Measurements from ENCODE around the gene ITGB1. TPM values are rescaled to one million over a fixed set of nuclear protein-coding genes. Genes with fewer than 3 reads are reported as not detected.
"Not testable (repeated sequence)": the region's sequence is repeated elsewhere in the genome, so short reads cannot be mapped to it uniquely, and the experiment has no call there.

The ITGB1 gene
- total RNA-seq, 2 donors from 2014 or later: 37.4 to 74.7 TPM

GRCh38 chr10:32929634-32930033 is 28.4 kb downstream of the ITGB1 start:
- ATAC-seq (no peak), DNase-seq (ENCODE audit: low spot score in 2 of 2) (no peak)
- H3K36me3 Mint-ChIP-seq: peaks cover 23 to 28% of the 10 kb centered on the region in 2 donors
- H3K27ac Mint-ChIP-seq: no peak overlapping the region
- peaks cover 0 to 4% of the 10 kb centered on the region in 2 donors for H3K9me3 Mint-ChIP-seq

- DNase-seq (ENCODE audit: low spot score in 2 of 2) (no peak), ATAC-seq (no peak)
- H3K36me3 Mint-ChIP-seq: peaks cover 23 to 24% of the 10 kb centered on the region in 2 donors
- peaks cover 0 to 4% of the 10 kb centered on the region in 2 donors for H3K9me3 Mint-ChIP-seq
- no peak overlapping the region for H3K27ac Mint-ChIP-seq
Observed at GRCh38 chr10:32927750-32928149, 30.3 kb downstream of the ITGB1 start.

- ATAC-seq (no peak), DNase-seq (ENCODE audit: low spot score in 2 of 2) (no peak)
- Mint-ChIP-seq H3K27ac (peak overlapping the region in 1 of 2 donors; percentile 32), H3K36me3 (peaks cover 23 to 29% of the 10 kb centered on the region in 2 donors), H3K9me3 (peaks cover 0 to 4% of the 10 kb centered on the region in 2 donors)
Observed at GRCh38 chr10:32923849-32924248, 34.2 kb downstream of the ITGB1 start.

- no peak overlapping the region for H3K27ac Mint-ChIP-seq
- ATAC-seq (no peak), DNase-seq (ENCODE audit: low spot score in 2 of 2) (no peak)
- peaks cover 0 to 4% of the 10 kb centered on the region in 2 donors for H3K9me3 Mint-ChIP-seq
- peaks cover 25 to 31% of the 10 kb centered on the region in 2 donors for H3K36me3 Mint-ChIP-seq
Observed at GRCh38 chr10:32923134-32923533, 34.9 kb downstream of the ITGB1 start.

- no peak overlapping the region for H3K27ac Mint-ChIP-seq
- ATAC-seq (no peak), DNase-seq (ENCODE audit: low spot score in 2 of 2) (no peak)
- H3K36me3 Mint-ChIP-seq: peaks cover 30 to 35% of the 10 kb centered on the region in 2 donors
- H3K9me3 Mint-ChIP-seq: peaks cover 0 to 4% of the 10 kb centered on the region in 2 donors
Observed at GRCh38 chr10:32922170-32922569, 35.9 kb downstream of the ITGB1 start.

- not testable (repeated sequence) for H3K9me3 Mint-ChIP-seq; H3K27ac Mint-ChIP-seq; ATAC-seq; DNase-seq (ENCODE audit: low spot score in 2 of 2)
- peaks cover 44 to 55% of the 10 kb centered on the region in 2 donors for H3K36me3 Mint-ChIP-seq
Observed at GRCh38 chr10:32917817-32918216, 40.2 kb downstream of the ITGB1 start.

- ATAC-seq: no peak
- Mint-ChIP-seq H3K9me3 (no peaks in the 10 kb centered on the region), H3K27ac (no peak overlapping the region), H3K36me3 (peaks cover 33 to 43% of the 10 kb centered on the region in 2 donors)
- no peak for DNase-seq (ENCODE audit: low spot score in 2 of 2)
Observed at GRCh38 chr10:32911285-32912016, 46.6 kb downstream of the ITGB1 start.

GRCh38 chr10:32909970-32910369 is 48.1 kb downstream of the ITGB1 start:
- ATAC-seq; H3K9me3 Mint-ChIP-seq; H3K27ac Mint-ChIP-seq; DNase-seq (ENCODE audit: low spot score in 2 of 2): not testable (repeated sequence)
- peaks cover 18 to 28% of the 10 kb centered on the region in 2 donors for H3K36me3 Mint-ChIP-seq

- Mint-ChIP-seq H3K36me3 (peaks cover 13 to 23% of the 10 kb centered on the region in 2 donors), H3K9me3 (no peaks in the 10 kb centered on the region), H3K27ac (no peak overlapping the region)
- no peak for DNase-seq (ENCODE audit: low spot score in 2 of 2)
- ATAC-seq: no peak
Observed at GRCh38 chr10:32909456-32909855, 48.6 kb downstream of the ITGB1 start.

- no peaks in the 10 kb centered on the region for H3K9me3 Mint-ChIP-seq
- no peak overlapping the region for H3K27ac Mint-ChIP-seq
- peaks cover 1 to 3% of the 10 kb centered on the region in 2 donors for H3K36me3 Mint-ChIP-seq
- DNase-seq (ENCODE audit: low spot score in 2 of 2) (no peak), ATAC-seq (no peak)
Observed at GRCh38 chr10:32906595-32906994, 51.4 kb downstream of the ITGB1 start.

GRCh38 chr10:32905466-32905865 is 52.6 kb downstream of the ITGB1 start:
- Mint-ChIP-seq H3K9me3 (no peaks in the 10 kb centered on the region), H3K36me3 (no peaks in the 10 kb centered on the region), H3K27ac (no peak overlapping the region)
- DNase-seq (ENCODE audit: low spot score in 2 of 2) (no peak), ATAC-seq (no peak)

- Mint-ChIP-seq H3K27ac (no peak overlapping the region), H3K9me3 (no peaks in the 10 kb centered on the region), H3K36me3 (no peaks in the 10 kb centered on the region)
- ATAC-seq: no peak
- DNase-seq (ENCODE audit: low spot score in 2 of 2): no peak
Observed at GRCh38 chr10:32901815-32902214, 56.2 kb downstream of the ITGB1 start.

- not testable (repeated sequence) for H3K36me3 Mint-ChIP-seq; H3K9me3 Mint-ChIP-seq; H3K27ac Mint-ChIP-seq; DNase-seq (ENCODE audit: low spot score in 2 of 2); ATAC-seq
Observed at GRCh38 chr10:32895200-32895968, 62.6 kb downstream of the ITGB1 start.

- H3K27ac Mint-ChIP-seq: no peak overlapping the region
- DNase-seq (ENCODE audit: low spot score in 2 of 2) (no peak), ATAC-seq (no peak)
- no peaks in the 10 kb centered on the region for H3K9me3 Mint-ChIP-seq
- no peaks in the 10 kb centered on the region for H3K36me3 Mint-ChIP-seq
Observed at GRCh38 chr10:32893916-32894664, 63.9 kb downstream of the ITGB1 start.

- ATAC-seq (no peak), DNase-seq (ENCODE audit: low spot score in 2 of 2) (no peak)
- Mint-ChIP-seq H3K36me3 (no peaks in the 10 kb centered on the region), H3K9me3 (no peaks in the 10 kb centered on the region), H3K27ac (no peak overlapping the region)
Observed at GRCh38 chr10:32893434-32893833, 64.6 kb downstream of the ITGB1 start.

GRCh38 chr10:32891261-32891660 is 66.8 kb downstream of the ITGB1 start:
- ATAC-seq: no peak
- H3K9me3 Mint-ChIP-seq: no peaks in the 10 kb centered on the region
- no peaks in the 10 kb centered on the region for H3K36me3 Mint-ChIP-seq
- H3K27ac Mint-ChIP-seq: no peak overlapping the region
- DNase-seq (ENCODE audit: low spot score in 2 of 2): no peak

GRCh38 chr10:32890444-32890843 is 67.6 kb downstream of the ITGB1 start:
- Mint-ChIP-seq H3K9me3 (no peaks in the 10 kb centered on the region), H3K36me3 (no peaks in the 10 kb centered on the region), H3K27ac (no peak overlapping the region)
- ATAC-seq (no peak), DNase-seq (ENCODE audit: low spot score in 2 of 2) (no peak)
